Adrenal gland (tissue), 12 donors: ENCODE results near the gene NKAIN2. TPM values are rescaled to one million over a fixed set of nuclear protein-coding genes. Genes with fewer than 3 reads are reported as not detected.
"Not testable (repeated sequence)": the region's sequence is repeated elsewhere in the genome, so short reads cannot be mapped to it uniquely, and the experiment has no call there.

Experiments used
- DNase-seq, 7 donors: peaks; one replicate each; pipeline ENCODE4 v3.0.0-alpha.2; 2019 to 2020
- H3K27ac ChIP-seq, 5 donors: fragments of 200-600 bp; sonication (generic) in 4 of 5; 1 replicate in 3 of 5; 2 replicates in 2 of 5; pipeline versions ENCODE4 v1.5.1 to v1.8.0; 2016 to 2020; ENCODE audit warnings: mild to moderate bottlenecking in 1 of 5
- H3K27me3 ChIP-seq: fragments of 200-600 bp; 2 replicates; pipeline ENCODE4 v1.8.0; 2021
- H3K36me3 ChIP-seq, 2 donors: fragments of 200-600 bp; replicated peaks in 1 of 2; 1 replicate in 1 of 2; 2 replicates in 1 of 2; pipeline versions ENCODE4 v1.5.1 to v1.8.0; 2018 to 2022
- H3K4me1 ChIP-seq, 2 donors: fragments of 200-600 bp; replicated peaks in 1 of 2; 1 replicate in 1 of 2; 2 replicates in 1 of 2; pipeline versions ENCODE4 v1.5.1 to v1.8.0; 2018 to 2021
- H3K4me3 ChIP-seq, 4 donors: fragments of 200-600 bp; sonication (generic) in 3 of 4; one replicate each; pipeline ENCODE4 v1.5.1; 2016 to 2018
- H3K9me3 ChIP-seq, 3 donors: fragments of 200-600 bp; sonication (generic) in 1 of 3; replicated peaks in 1 of 3; 1 replicate in 2 of 3; 2 replicates in 1 of 3; pipeline versions ENCODE4 v1.5.1 to v1.8.0; 2016 to 2021
- CTCF ChIP-seq, 6 experiments: fragments of 450-650 bp in 4 of 6; fragments of 200-600 bp in 2 of 6; sonication (generic) in 1 of 6; IDR thresholded peaks; 1 replicate in 5 of 6; 2 replicates in 1 of 6; pipeline versions ENCODE4 v1.5.1 to v1.8.0; 2016 to 2021; ENCODE audit warnings: antibody characterized with exemption in 6 of 6, mild to moderate bottlenecking in 2 of 6, moderate library complexity in 1 of 6
- POLR2A ChIP-seq, 2 donors: fragments of 450-650 bp; IDR thresholded peaks; one replicate each; pipeline ENCODE4 v1.6.1; 2017; ENCODE audit warnings: antibody characterized with exemption in 2 of 2, mild to moderate bottlenecking in 2 of 2, moderate library complexity in 1 of 2
- WGBS, 4 donors: extraction: QIAGEN DNeasy Blood & Tissue Kit in 2 of 4; methylation state at CpG; one replicate each; pipeline versions ENCODE4 v1.1.5 to v1.1.7; 2013 to 2017; 5-methylcytosine and 5-hydroxymethylcytosine counted together
- intact Hi-C, 2 donors: fragments of 100-400 bp; cut with DNase I; formaldehyde crosslinking; loops; one replicate each; pipeline versions ENCODE4 v1.14.1 to v1.15.0; 2022 to 2023
- polyA plus RNA-seq, 3 donors: library from polyadenylated mRNA; stranded (reverse); fragments of 200-250 nt in 2 of 3; fragments of 350-450 nt in 1 of 3; fragmentation: Illumina TruSeq in 1 of 3; extraction: RNeasy Lipid Tissue Mini Kit (QIAGEN cat#74804) in 1 of 3; gene quantifications; one replicate each; pipeline ENCODE4 v1.2.3, GENCODE V29; 2013 to 2014
- total RNA-seq, 9 donors: library from RNA; depleted of rRNA in 4 of 9; stranded (reverse); fragments of >200 nt in 4 of 9; fragments of 120-200 nt in 1 of 9; fragmentation: NEBNext Ultra II Directional in 1 of 9; extraction: Animal tissue kit (Norgen Biotek cat#: 25700) in 1 of 9; gene quantifications; one replicate each; pipeline versions ENCODE4 v1.1.0 to v1.2.4, GENCODE V29; 2013 to 2023
- donor health status: healthy with polysubstance abuse.
- donor health status: Bipolar disorder and iron deficiency.
- donor health status: DM: yes; HTN: yes; CAD: no.
- donor health status: DM: no; HTN: no; CAD: no.
- donor health status: DM: no; HTN: no; CAD: no.
- donor health status: DM: yes; HTN: yes; CAD: no.

NKAIN2 gene
- total and polyA plus RNA-seq, 12 donors, result under 0.01 to 0.61 (median 0.23) TPM; not detected in 3

GRCh38 chr6:123986938-123987337, 183.3 kb downstream of the NKAIN2 start:
- 76 to 86% (median 80%) methylated on average over 4 of the region's 4 CpGs for WGBS, 4 donors
- H3K9me3 ChIP-seq, result no peaks in the 10 kb centered on the region
- H3K27ac ChIP-seq, result no peak overlapping the region
- no peaks in the 10 kb centered on the region for H3K36me3 ChIP-seq
- no peak overlapping the region for H3K4me3 ChIP-seq
- intact Hi-C loops, result no loop called here
- no peaks in the 10 kb centered on the region for H3K27me3 ChIP-seq
- no peak for TF ChIP-seq POLR2A (IDR thresholded peaks at IDR 0.05)
- TF ChIP-seq CTCF (IDR thresholded peaks at IDR 0.05), result no peak
- DNase-seq, result no peak
- no peaks in the 10 kb centered on the region for H3K4me1 ChIP-seq

- H3K27me3 ChIP-seq, H3K36me3 ChIP-seq, intact Hi-C loops, H3K4me1 ChIP-seq, H3K4me3 ChIP-seq, DNase-seq, H3K9me3 ChIP-seq, H3K27ac ChIP-seq: not testable (repeated sequence)
- 42 to 52% (median 48%) methylated on average over 5 of the region's 5 CpGs for WGBS, 4 donors
Measured at GRCh38 chr6:123989918-123990317, 186.3 kb downstream of the NKAIN2 start.

- TF ChIP-seq POLR2A (IDR thresholded peaks at IDR 0.05) (no peak), CTCF (IDR thresholded peaks at IDR 0.05) (no peak)
- intact Hi-C loops, result no loop called here
Measured at GRCh38 chr6:123990376-123990775, 186.7 kb downstream of the NKAIN2 start.

GRCh38 chr6:123994168-123994567, 190.5 kb downstream of the NKAIN2 start:
- H3K9me3 ChIP-seq, result no peaks in the 10 kb centered on the region
- DNase-seq, result no peak
- no peak overlapping the region for H3K27ac ChIP-seq
- WGBS, 4 donors, result 51 to 68% (median 58%) methylated on average over 3 of the region's 3 CpGs
- intact Hi-C loops, result no loop called here
- no peaks in the 10 kb centered on the region for H3K27me3 ChIP-seq
- no peaks in the 10 kb centered on the region for H3K36me3 ChIP-seq
- H3K4me1 ChIP-seq, result no peaks in the 10 kb centered on the region
- TF ChIP-seq CTCF (IDR thresholded peaks at IDR 0.05) (no peak), POLR2A (IDR thresholded peaks at IDR 0.05) (no peak)
- H3K4me3 ChIP-seq, result no peak overlapping the region

More at GRCh38 chr6:123990376-123990775, 186.7 kb downstream of the NKAIN2 start:
- Histone ChIP-seq H3K9me3 (no peaks in the 10 kb centered on the region), H3K4me1 (no peaks in the 10 kb centered on the region), H3K27me3 (no peaks in the 10 kb centered on the region), H3K27ac (no peak overlapping the region), H3K4me3 (no peak overlapping the region), H3K36me3 (no peaks in the 10 kb centered on the region)
- whole genome bisulfite sequencing, 4 donors, result 54 to 67% (median 66%) methylated on average over 2 of the region's 2 CpGs
- no peak for DNase-seq

GRCh38 chr6:123994891-123995635, 191.4 kb downstream of the NKAIN2 start:
- Histone ChIP-seq H3K9me3 (no peaks in the 10 kb centered on the region), H3K36me3 (no peaks in the 10 kb centered on the region), H3K4me1 (no peaks in the 10 kb centered on the region), H3K4me3 (no peak overlapping the region), H3K27ac (no peak overlapping the region), H3K27me3 (no peaks in the 10 kb centered on the region)
- WGBS, 4 donors, result 52 to 65% (median 57%) methylated on average over 4 of the region's 4 CpGs
- DNase-seq, result no peak
- TF ChIP-seq POLR2A (IDR thresholded peaks at IDR 0.05) (no peak), CTCF (IDR thresholded peaks at IDR 0.05) (no peak)
- intact Hi-C loops, result no loop called here
